NCI-H774 (cell line): ENCODE data around the gene GRK1.

ENCODE experiments used
- DNase-seq: peaks from one replicate; lab custom pipeline; 2025; lab: John Stamatoyannopoulos, UW

Gene GRK1

GRCh38 chr13:113665597-113666328, 1.3 kb upstream of the GRK1 start:
- DNase-seq = no peak

GRCh38 chr13:113666329-113666670, 719 bp upstream of the GRK1 start:
- DNase-seq = no peak

GRCh38 chr13:113667771-113668490, 912 bp downstream of the GRK1 start:
- DNase-seq = no peak

- DNase-seq = no peak
Measured at GRCh38 chr13:113668491-113668971, 1.5 kb downstream of the GRK1 start.

- DNase-seq = no peak
Measured at GRCh38 chr13:113669231-113669754, 2.3 kb downstream of the GRK1 start.

GRCh38 chr13:113669755-113670341, 2.8 kb downstream of the GRK1 start:
- DNase-seq = no peak

- no peak for DNase-seq
Measured at GRCh38 chr13:113670541-113670940, 3.5 kb downstream of the GRK1 start.

GRCh38 chr13:113671066-113672001, 4.3 kb downstream of the GRK1 start:
- DNase-seq = no peak

GRCh38 chr13:113672002-113672651, 5.1 kb downstream of the GRK1 start:
- no peak for DNase-seq

GRCh38 chr13:113722921-113723320, 55.9 kb downstream of the GRK1 start:
- no peak for DNase-seq

GRCh38 chr13:113723410-113724015, 56.5 kb downstream of the GRK1 start:
- no peak for DNase-seq

GRCh38 chr13:113724016-113724758, 57.2 kb downstream of the GRK1 start:
- no peak for DNase-seq

GRCh38 chr13:113724780-113725315, 57.8 kb downstream of the GRK1 start:
- DNase-seq = peak; percentile 97

- peak; percentile 33 for DNase-seq
Measured at GRCh38 chr13:113725329-113726105, 58.5 kb downstream of the GRK1 start.

GRCh38 chr13:113726106-113726821, 59.2 kb downstream of the GRK1 start:
- DNase-seq = peak; percentile 92

- no peak for DNase-seq
Measured at GRCh38 chr13:113726961-113727411, 60.0 kb downstream of the GRK1 start.

GRCh38 chr13:113728571-113729054, 61.6 kb downstream of the GRK1 start:
- DNase-seq = no peak
